Sigmoid colon (tissue), 7 donors: ENCODE results near the gene CREB3L2. TPM values are rescaled to one million over a fixed set of nuclear protein-coding genes. Genes with fewer than 3 reads are reported as not detected.

ENCODE experiments used
- DNase-seq: peaks from one replicate; pipeline ENCODE4 v3.0.0-alpha.2; 2019
- H3K27ac ChIP-seq, 4 donors: fragments of 200-600 bp; sonication (generic); one replicate each; pipeline ENCODE4 v1.5.1; 2016 to 2019; ENCODE audit warnings: mild to moderate bottlenecking in 1 of 4
- H3K27me3 ChIP-seq, 3 donors: fragments of 200-600 bp; sonication (generic); one replicate each; pipeline ENCODE4 v1.5.1; 2019; ENCODE audit warnings: mild to moderate bottlenecking in 1 of 3
- H3K36me3 ChIP-seq, 4 donors: fragments of 200-600 bp; sonication (generic); one replicate each; pipeline ENCODE4 v1.5.1; 2016 to 2019
- H3K4me1 ChIP-seq, 4 donors: fragments of 200-600 bp; sonication (generic); one replicate each; pipeline ENCODE4 v1.5.1; 2017 to 2019
- H3K4me3 ChIP-seq, 4 donors: fragments of 200-600 bp; sonication (generic); one replicate each; pipeline ENCODE4 v1.5.1; 2017 to 2019; ENCODE audit warnings: mild to moderate bottlenecking in 2 of 4, moderate library complexity in 1 of 4
- H3K9me3 ChIP-seq, 4 donors: fragments of 200-600 bp in 3 of 4; sonication (generic) in 3 of 4; one replicate each; pipeline versions ENCODE4 v1.5.1 to v1.6.1; 2013 to 2019
- EP300 ChIP-seq, 4 donors: sonication (generic); formaldehyde crosslinking; IDR thresholded peaks; one replicate each; pipeline ENCODE4 v1.6.1; 2017; ENCODE audit warnings: antibody characterized with exemption in 4 of 4
- POLR2A ChIP-seq, 2 donors: fragments of 450-650 bp; IDR thresholded peaks; one replicate each; pipeline ENCODE4 v1.6.1; 2016; ENCODE audit warnings: antibody characterized with exemption in 2 of 2, mild to moderate bottlenecking in 2 of 2, moderate library complexity in 2 of 2
- POLR2AphosphoS5 ChIP-seq, 4 donors: sonication (generic); formaldehyde crosslinking; IDR thresholded peaks; one replicate each; pipeline ENCODE4 v1.6.1; 2017; ENCODE audit warnings: antibody characterized with exemption in 4 of 4
- WGBS, 2 donors: extraction: QIAGEN DNeasy Blood & Tissue Kit; methylation state at CpG; one replicate each; pipeline ENCODE4 v1.1.7; 2013; 5-methylcytosine and 5-hydroxymethylcytosine counted together
- intact Hi-C: fragments of 100-400 bp; cut with DNase I; formaldehyde crosslinking; loops from one replicate; pipeline ENCODE4 v1.15.1; 2023
- polyA plus RNA-seq, 3 donors: library from polyadenylated mRNA; stranded (reverse); fragments of 200-250 nt; gene quantifications; one replicate each; pipeline ENCODE4 v1.2.3, GENCODE V29; 2013
- total RNA-seq, 4 donors: library from RNA; depleted of rRNA; stranded (reverse); fragments of >200 nt; gene quantifications; one replicate each; pipeline ENCODE4 v1.1.0, GENCODE V29; 2016
- TF ChIP-seq, protein P1 (sequence below), 4 experiments: fragments of 450-650 bp in 3 of 4; fragments of 200-600 bp in 1 of 4; IDR thresholded peaks; one replicate each; pipeline ENCODE4 v1.5.1; 2016 to 2019; ENCODE audit warnings: antibody characterized with exemption in 4 of 4, mild to moderate bottlenecking in 3 of 4, moderate library complexity in 2 of 4
- donor health status: healthy with polysubstance abuse.
- donor health status: Bipolar disorder and iron deficiency.
- donor health status: healthy.

Gene CREB3L2
- total and polyA plus RNA-seq, 7 donors: 3.0 to 41.3 (median 26.0) TPM

DNA sequence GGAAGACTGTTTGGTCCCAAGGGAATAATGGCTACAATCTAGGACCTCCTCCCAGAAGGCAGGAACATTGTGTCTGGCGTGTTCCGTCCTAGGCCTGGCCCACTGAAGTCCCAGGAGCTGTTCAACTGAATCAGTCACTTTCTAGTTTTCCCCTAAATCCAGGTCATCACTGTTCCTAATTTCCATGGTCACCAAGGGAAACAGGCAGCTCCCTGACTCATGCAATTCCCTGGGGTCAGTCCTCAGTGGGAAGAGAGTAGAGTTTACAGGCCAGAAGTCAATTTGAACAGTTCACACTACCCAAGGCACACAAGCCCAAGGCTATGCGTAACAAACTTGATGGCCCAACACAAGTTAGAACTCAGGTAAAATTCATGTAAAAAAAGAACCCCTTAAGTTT lies 44.0 kb downstream of the CREB3L2 start:
- intact Hi-C loops: no loop called here
- H3K27me3 ChIP-seq: no peaks in the 10 kb centered on the region
- DNase-seq: no peak
- 90 to 97% methylated on average over 3 of the region's 3 CpGs for WGBS, 2 donors
- no peak overlapping the region for H3K4me3 ChIP-seq
- H3K9me3 ChIP-seq: no peaks in the 10 kb centered on the region
- peak overlapping the region; percentile 75 to 91 (median 84) for H3K27ac ChIP-seq
- peak in 2 of 4 donors; percentile 21 to 42 for TF ChIP-seq POLR2AphosphoS5 (IDR thresholded peaks at IDR 0.05)
- TF ChIP-seq, protein P1, sequence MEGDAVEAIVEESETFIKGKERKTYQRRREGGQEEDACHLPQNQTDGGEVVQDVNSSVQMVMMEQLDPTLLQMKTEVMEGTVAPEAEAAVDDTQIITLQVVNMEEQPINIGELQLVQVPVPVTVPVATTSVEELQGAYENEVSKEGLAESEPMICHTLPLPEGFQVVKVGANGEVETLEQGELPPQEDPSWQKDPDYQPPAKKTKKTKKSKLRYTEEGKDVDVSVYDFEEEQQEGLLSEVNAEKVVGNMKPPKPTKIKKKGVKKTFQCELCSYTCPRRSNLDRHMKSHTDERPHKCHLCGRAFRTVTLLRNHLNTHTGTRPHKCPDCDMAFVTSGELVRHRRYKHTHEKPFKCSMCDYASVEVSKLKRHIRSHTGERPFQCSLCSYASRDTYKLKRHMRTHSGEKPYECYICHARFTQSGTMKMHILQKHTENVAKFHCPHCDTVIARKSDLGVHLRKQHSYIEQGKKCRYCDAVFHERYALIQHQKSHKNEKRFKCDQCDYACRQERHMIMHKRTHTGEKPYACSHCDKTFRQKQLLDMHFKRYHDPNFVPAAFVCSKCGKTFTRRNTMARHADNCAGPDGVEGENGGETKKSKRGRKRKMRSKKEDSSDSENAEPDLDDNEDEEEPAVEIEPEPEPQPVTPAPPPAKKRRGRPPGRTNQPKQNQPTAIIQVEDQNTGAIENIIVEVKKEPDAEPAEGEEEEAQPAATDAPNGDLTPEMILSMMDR (IDR thresholded peaks at IDR 0.05): no peak
- peaks cover 0 to 85% (median 64%) of the 10 kb centered on the region in 4 donors for H3K4me1 ChIP-seq
- H3K36me3 ChIP-seq: peaks cover 0 to 13% (median 0%) of the 10 kb centered on the region in 4 donors

DNA sequence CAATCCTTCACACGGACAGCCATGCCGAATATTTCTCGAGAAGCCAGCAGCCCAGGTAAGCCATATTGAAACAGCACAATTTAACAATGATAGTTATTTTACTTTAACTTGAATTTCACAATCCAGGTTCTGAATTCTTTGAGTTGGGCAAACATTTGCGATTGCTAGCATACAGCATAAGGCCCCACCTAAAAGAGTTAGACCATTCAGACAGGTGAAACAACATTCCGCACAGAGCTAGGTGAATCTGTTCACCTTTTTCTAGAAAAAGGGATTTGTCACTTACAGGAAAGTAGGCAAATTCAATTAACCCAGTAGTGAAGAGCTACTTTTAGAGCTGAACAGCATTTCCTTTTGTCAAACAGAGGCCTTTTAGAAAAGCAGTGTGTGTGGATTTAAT lies 45.3 kb downstream of the CREB3L2 start:
- Histone ChIP-seq H3K27me3 (no peaks in the 10 kb centered on the region), H3K4me3 (no peak overlapping the region), H3K27ac (peak overlapping the region; percentile 75 to 91 (median 84)), H3K4me1 (peaks cover 0 to 86% (median 77%) of the 10 kb centered on the region in 4 donors), H3K36me3 (peaks cover 0 to 9% (median 0%) of the 10 kb centered on the region in 4 donors), H3K9me3 (no peaks in the 10 kb centered on the region)
- DNase-seq: no peak
- TF ChIP-seq, protein P1 (IDR thresholded peaks at IDR 0.05): no peak
- TF ChIP-seq POLR2A (IDR thresholded peaks at IDR 0.05) (no peak), POLR2AphosphoS5 (IDR thresholded peaks at IDR 0.05) (no peak), EP300 (IDR thresholded peaks at IDR 0.05) (no peak)
- intact Hi-C loops: no loop called here
- 96 to 98% methylated on average over 5 of the region's 5 CpGs for WGBS, 2 donors

DNA sequence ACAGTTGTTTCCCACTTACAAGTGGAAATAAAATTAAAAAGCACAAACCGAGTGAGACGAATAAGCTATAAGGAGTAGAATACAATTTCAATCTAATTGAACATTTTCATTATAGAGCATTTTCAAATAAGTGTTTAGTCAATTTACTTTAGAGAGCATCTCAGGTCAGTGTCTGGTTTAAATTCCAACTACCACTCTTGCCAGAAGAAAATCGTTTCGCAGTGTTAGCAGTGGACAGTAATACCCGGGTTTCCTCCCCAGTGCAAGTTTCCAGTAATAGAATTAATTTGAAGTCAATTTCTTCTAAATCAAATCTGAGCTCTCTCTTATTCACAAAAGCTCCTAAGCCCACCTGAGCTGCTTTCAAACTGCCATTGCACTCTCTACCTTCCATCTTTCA lies 45.7 kb downstream of the CREB3L2 start:
- intact Hi-C loops: no loop called here
- no peak for DNase-seq
- H3K4me3 ChIP-seq: no peak overlapping the region
- no peaks in the 10 kb centered on the region for H3K27me3 ChIP-seq
- H3K36me3 ChIP-seq: peaks cover 0 to 9% (median 0%) of the 10 kb centered on the region in 4 donors
- H3K27ac ChIP-seq: peak overlapping the region; percentile 75 to 91 (median 84)
- peaks cover 0 to 89% (median 76%) of the 10 kb centered on the region in 4 donors for H3K4me1 ChIP-seq
- no peak for TF ChIP-seq POLR2AphosphoS5 (IDR thresholded peaks at IDR 0.05)
- no peak for TF ChIP-seq EP300 (IDR thresholded peaks at IDR 0.05)
- TF ChIP-seq POLR2A (IDR thresholded peaks at IDR 0.05): no peak
- TF ChIP-seq, protein P1 (IDR thresholded peaks at IDR 0.05): no peak
- WGBS, 2 donors: 80 to 86% methylated on average over 5 of the region's 5 CpGs
- no peaks in the 10 kb centered on the region for H3K9me3 ChIP-seq

DNA sequence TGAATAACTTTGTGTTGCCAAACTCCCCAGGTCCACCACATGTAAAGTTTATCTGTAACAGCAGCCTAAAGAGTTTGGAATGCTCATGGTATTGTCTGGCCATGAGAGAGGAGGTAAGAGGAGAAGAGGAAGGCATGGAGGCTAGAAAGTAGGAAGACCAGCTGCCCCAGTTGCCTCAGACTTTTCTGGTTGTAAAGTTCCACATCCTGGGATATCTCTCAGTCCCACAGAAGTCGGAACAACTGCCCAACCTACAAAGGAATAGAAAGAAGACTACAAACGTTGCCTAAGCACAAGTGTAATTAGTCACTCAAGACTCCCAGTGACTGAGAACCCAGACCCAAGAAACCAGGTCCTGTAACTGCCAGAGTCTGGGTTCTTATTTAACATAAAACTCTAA lies 47.3 kb downstream of the CREB3L2 start:
- Histone ChIP-seq H3K4me1 (peaks cover 0 to 92% (median 75%) of the 10 kb centered on the region in 4 donors), H3K27ac (peak overlapping the region; percentile 75 to 91 (median 84)), H3K27me3 (no peaks in the 10 kb centered on the region), H3K36me3 (peaks cover 0 to 9% (median 0%) of the 10 kb centered on the region in 4 donors), H3K4me3 (no peak overlapping the region), H3K9me3 (no peaks in the 10 kb centered on the region)
- no peak for DNase-seq
- no peak for TF ChIP-seq POLR2AphosphoS5 (IDR thresholded peaks at IDR 0.05)
- TF ChIP-seq EP300 (IDR thresholded peaks at IDR 0.05): no peak
- TF ChIP-seq, protein P1 (IDR thresholded peaks at IDR 0.05): no peak
- TF ChIP-seq POLR2A (IDR thresholded peaks at IDR 0.05): no peak
- WGBS, 2 donors: 64 to 71% methylated on average over 2 of the region's 2 CpGs
- intact Hi-C loops: no loop called here
